SJCRH30 (cell line): ENCODE data around the gene DDX11. TPM values are rescaled to one million over a fixed set of nuclear protein-coding genes. Genes with fewer than 3 reads are reported as not detected.
"Not testable (repeated sequence)": the region's sequence is repeated elsewhere in the genome, so short reads cannot be mapped to it uniquely, and the experiment has no call there.

Source experiments
- DNase-seq, 2 experiments: peaks; one replicate each; pipeline ENCODE4 v3.0.0-alpha.2; 2015 to 2020
- H3K27ac ChIP-seq: fragments of 250-450 bp; sonication (Bioruptor Pico); 2 replicates; pipeline ENCODE4 v1.5.1; 2020; ENCODE audit warnings: mild to moderate bottlenecking, moderate library complexity
- H3K27me3 ChIP-seq: fragments of 250-450 bp; sonication (Bioruptor Pico); 2 replicates; pipeline ENCODE4 v1.5.1; 2020; ENCODE audit warnings: mild to moderate bottlenecking, moderate library complexity
- H3K36me3 ChIP-seq: fragments of 250-450 bp; sonication (Bioruptor Pico); 2 replicates; pipeline ENCODE4 v1.5.1; 2020; ENCODE audit warnings: mild to moderate bottlenecking, moderate library complexity
- H3K4me1 ChIP-seq: fragments of 250-450 bp; sonication (Bioruptor Pico); 2 replicates; pipeline ENCODE4 v1.5.1; 2020; ENCODE audit warnings: mild to moderate bottlenecking, moderate library complexity
- H3K4me3 ChIP-seq: fragments of 250-450 bp; sonication (Bioruptor Pico); 2 replicates; pipeline ENCODE4 v1.5.1; 2020; ENCODE audit warnings: mild to moderate bottlenecking, moderate library complexity
- H3K9me3 ChIP-seq: fragments of 250-450 bp; sonication (Bioruptor Pico); replicated peaks from 2 replicates; pipeline ENCODE4 v1.5.1; 2020; ENCODE audit warnings: mild to moderate bottlenecking, moderate library complexity
- total RNA-seq: library from RNA; depleted of rRNA; stranded (reverse); fragments of >200 nt; shearing (Covaris generic); gene quantifications from 2 replicates; pipeline ENCODE4 v1.2.3, GENCODE V29; 2014

DDX11 gene
- total RNA-seq, 1 experiment from 2014 or later: 58.7 TPM

- DNase-seq, H3K9me3 ChIP-seq, H3K27me3 ChIP-seq, H3K27ac ChIP-seq, H3K36me3 ChIP-seq, H3K4me3 ChIP-seq: not testable (repeated sequence)
- H3K4me1 ChIP-seq: peaks cover 15% of the 10 kb centered on the region; the same call in 1 of the 2 replicates
These were observed 5.8 kb downstream of the DDX11 start for GRCh38 chr12:31079421-31079820.

- H3K4me1 ChIP-seq: peaks cover 15% of the 10 kb centered on the region; the same call in 1 of the 2 replicates
- not testable (repeated sequence) for H3K4me3 ChIP-seq, H3K36me3 ChIP-seq, H3K27me3 ChIP-seq, H3K27ac ChIP-seq, H3K9me3 ChIP-seq
- peak; percentile 45 to 49 for DNase-seq
These were observed 6.6 kb downstream of the DDX11 start for GRCh38 chr12:31080221-31080620.

GRCh38 chr12:31081274-31081673 lies 7.6 kb downstream of the DDX11 start:
- H3K27ac ChIP-seq, H3K27me3 ChIP-seq, H3K4me3 ChIP-seq, DNase-seq, H3K9me3 ChIP-seq, H3K36me3 ChIP-seq: not testable (repeated sequence)
- H3K4me1 ChIP-seq: peaks cover 15% of the 10 kb centered on the region; the same call in 1 of the 2 replicates

- not testable (repeated sequence) for H3K4me3 ChIP-seq, H3K9me3 ChIP-seq, DNase-seq, H3K4me1 ChIP-seq, H3K36me3 ChIP-seq, H3K27ac ChIP-seq, H3K27me3 ChIP-seq
These were observed 10.6 kb downstream of the DDX11 start for GRCh38 chr12:31084241-31084640.

GRCh38 chr12:31086032-31086431 lies 12.4 kb downstream of the DDX11 start:
- H3K36me3 ChIP-seq, H3K27me3 ChIP-seq, H3K27ac ChIP-seq, H3K4me1 ChIP-seq, DNase-seq, H3K9me3 ChIP-seq, H3K4me3 ChIP-seq: not testable (repeated sequence)

GRCh38 chr12:31087486-31087885 lies 13.8 kb downstream of the DDX11 start:
- not testable (repeated sequence) for DNase-seq

GRCh38 chr12:31087956-31088355 lies 14.3 kb downstream of the DDX11 start:
- DNase-seq: not testable (repeated sequence)

More at GRCh38 chr12:31087486-31087885, 13.8 kb downstream of the DDX11 start:
- H3K9me3 ChIP-seq, H3K4me1 ChIP-seq, H3K4me3 ChIP-seq, H3K27ac ChIP-seq, H3K36me3 ChIP-seq, H3K27me3 ChIP-seq: not testable (repeated sequence)

GRCh38 chr12:31089072-31089471 lies 15.4 kb downstream of the DDX11 start:
- H3K27me3 ChIP-seq: no peaks in the 10 kb centered on the region

More at GRCh38 chr12:31087956-31088355, 14.3 kb downstream of the DDX11 start:
- H3K4me1 ChIP-seq, H3K27ac ChIP-seq, H3K4me3 ChIP-seq, H3K36me3 ChIP-seq, H3K9me3 ChIP-seq, H3K27me3 ChIP-seq: not testable (repeated sequence)

GRCh38 chr12:31091629-31092028 lies 18.0 kb downstream of the DDX11 start:
- not testable (repeated sequence) for H3K9me3 ChIP-seq, H3K4me1 ChIP-seq, DNase-seq, H3K27me3 ChIP-seq, H3K27ac ChIP-seq, H3K4me3 ChIP-seq, H3K36me3 ChIP-seq

More at GRCh38 chr12:31089072-31089471, 15.4 kb downstream of the DDX11 start:
- no peak for DNase-seq
- Histone ChIP-seq H3K27ac (no peak overlapping the region), H3K4me1 (no peaks in the 10 kb centered on the region), H3K4me3 (no peak overlapping the region), H3K36me3 (peaks cover 3% of the 10 kb centered on the region), H3K9me3 (no peaks in the 10 kb centered on the region)

- H3K27me3 ChIP-seq, DNase-seq, H3K9me3 ChIP-seq, H3K4me1 ChIP-seq, H3K27ac ChIP-seq, H3K4me3 ChIP-seq, H3K36me3 ChIP-seq: not testable (repeated sequence)
These were observed 19.1 kb downstream of the DDX11 start for GRCh38 chr12:31092718-31093117.

- not testable (repeated sequence) for DNase-seq, H3K27ac ChIP-seq, H3K9me3 ChIP-seq, H3K4me1 ChIP-seq, H3K36me3 ChIP-seq, H3K4me3 ChIP-seq, H3K27me3 ChIP-seq
These were observed 21.6 kb downstream of the DDX11 start for GRCh38 chr12:31095080-31095860.

- not testable (repeated sequence) for H3K4me3 ChIP-seq, H3K36me3 ChIP-seq, DNase-seq, H3K27me3 ChIP-seq, H3K4me1 ChIP-seq, H3K9me3 ChIP-seq, H3K27ac ChIP-seq
These were observed 22.8 kb downstream of the DDX11 start for GRCh38 chr12:31096251-31097065.

GRCh38 chr12:31097819-31098218 lies 24.2 kb downstream of the DDX11 start:
- not testable (repeated sequence) for H3K27me3 ChIP-seq, H3K36me3 ChIP-seq, H3K4me1 ChIP-seq, H3K9me3 ChIP-seq, DNase-seq, H3K27ac ChIP-seq, H3K4me3 ChIP-seq

GRCh38 chr12:31098363-31098762 lies 24.7 kb downstream of the DDX11 start:
- H3K27me3 ChIP-seq, H3K27ac ChIP-seq, H3K9me3 ChIP-seq, DNase-seq, H3K4me1 ChIP-seq, H3K4me3 ChIP-seq: not testable (repeated sequence)
- H3K36me3 ChIP-seq: peaks cover 10% of the 10 kb centered on the region; the same call in 1 of the 2 replicates

GRCh38 chr12:31098771-31099170 lies 25.1 kb downstream of the DDX11 start:
- DNase-seq, H3K27me3 ChIP-seq, H3K9me3 ChIP-seq, H3K4me3 ChIP-seq, H3K4me1 ChIP-seq, H3K27ac ChIP-seq: not testable (repeated sequence)
- H3K36me3 ChIP-seq: peaks cover 10% of the 10 kb centered on the region; the same call in 1 of the 2 replicates
